IgD-negative memory B cell (primary cell): ENCODE results near the gene SLC6A18. TPM values are rescaled to one million over a fixed set of nuclear protein-coding genes. Genes with fewer than 3 reads are reported as not detected.

Source experiments
- H3K27ac Mint-ChIP-seq, 3 donors: one replicate each; pipeline ENCODE4 v1.8.0; 2020 to 2022; ENCODE audit warnings: mild to moderate bottlenecking in 3 of 3, mixed read lengths in 3 of 3, moderate library complexity in 1 of 3
- H3K27me3 Mint-ChIP-seq: one replicate; pipeline ENCODE4 v1.8.0; 2021; ENCODE audit warnings: mixed read lengths
- H3K36me3 Mint-ChIP-seq: one replicate; pipeline ENCODE4 v1.8.0; 2020; ENCODE audit warnings: mild to moderate bottlenecking, mixed read lengths
- H3K4me1 Mint-ChIP-seq, 3 donors: one replicate each; pipeline ENCODE4 v1.8.0; 2020 to 2022; ENCODE audit warnings: mixed read lengths in 3 of 3, mild to moderate bottlenecking in 1 of 3
- H3K4me3 Mint-ChIP-seq, 4 donors: one replicate each; pipeline ENCODE4 v1.8.0; 2020 to 2022; ENCODE audit warnings: mild to moderate bottlenecking in 4 of 4, mixed read lengths in 4 of 4, moderate library complexity in 3 of 4
- H3K9me3 Mint-ChIP-seq, 3 donors: one replicate each; pipeline ENCODE4 v1.8.0; 2020 to 2021; ENCODE audit warnings: mixed read lengths in 3 of 3, mild to moderate bottlenecking in 1 of 3
- polyA plus RNA-seq: library from polyadenylated mRNA; unstranded; fragments of 300-500 nt; fragmentation: Illumina TruSeq; gene quantifications from one replicate; pipeline ENCODE4 v1.2.3, GENCODE V29; 2021

SLC6A18 gene
- polyA plus RNA-seq, 1 donor from 2014 or later: not detected

DNA sequence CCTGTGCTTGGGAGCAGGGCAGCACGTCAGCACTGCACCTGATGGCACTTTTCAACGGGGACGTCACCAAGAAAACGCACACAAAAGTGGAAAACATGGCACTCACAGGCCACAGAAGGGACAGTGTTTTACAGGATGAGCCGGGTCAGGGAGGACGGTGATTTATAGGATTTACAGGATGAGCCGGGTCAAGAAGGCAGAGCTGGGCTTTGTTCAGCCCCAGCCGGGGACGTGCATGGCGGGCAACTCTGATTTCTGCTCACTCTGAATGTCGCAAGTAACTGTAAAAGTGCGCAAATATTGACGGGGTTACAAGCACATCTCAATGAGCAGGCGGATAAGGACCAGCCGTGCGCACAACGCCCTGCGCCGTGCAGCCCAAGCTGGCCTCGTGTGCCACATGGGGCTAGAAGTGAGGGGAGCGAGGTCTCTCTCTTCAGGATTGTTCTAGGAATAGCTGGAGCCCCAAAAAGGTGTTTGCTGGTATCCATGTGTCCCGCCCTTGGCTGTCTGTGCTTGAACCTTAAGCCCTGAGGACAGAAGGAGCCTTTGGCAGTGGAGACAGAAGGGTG, 16.4 kb downstream of the SLC6A18 start:
- H3K9me3 Mint-ChIP-seq: peaks cover 0 to 3% (median under 1%) of the 10 kb centered on the region in 3 donors
- H3K4me3 Mint-ChIP-seq: no peak overlapping the region
- H3K36me3 Mint-ChIP-seq: no peaks in the 10 kb centered on the region
- no peaks in the 10 kb centered on the region for H3K4me1 Mint-ChIP-seq
- H3K27me3 Mint-ChIP-seq: peaks cover 3% of the 10 kb centered on the region
- no peak overlapping the region for H3K27ac Mint-ChIP-seq

DNA sequence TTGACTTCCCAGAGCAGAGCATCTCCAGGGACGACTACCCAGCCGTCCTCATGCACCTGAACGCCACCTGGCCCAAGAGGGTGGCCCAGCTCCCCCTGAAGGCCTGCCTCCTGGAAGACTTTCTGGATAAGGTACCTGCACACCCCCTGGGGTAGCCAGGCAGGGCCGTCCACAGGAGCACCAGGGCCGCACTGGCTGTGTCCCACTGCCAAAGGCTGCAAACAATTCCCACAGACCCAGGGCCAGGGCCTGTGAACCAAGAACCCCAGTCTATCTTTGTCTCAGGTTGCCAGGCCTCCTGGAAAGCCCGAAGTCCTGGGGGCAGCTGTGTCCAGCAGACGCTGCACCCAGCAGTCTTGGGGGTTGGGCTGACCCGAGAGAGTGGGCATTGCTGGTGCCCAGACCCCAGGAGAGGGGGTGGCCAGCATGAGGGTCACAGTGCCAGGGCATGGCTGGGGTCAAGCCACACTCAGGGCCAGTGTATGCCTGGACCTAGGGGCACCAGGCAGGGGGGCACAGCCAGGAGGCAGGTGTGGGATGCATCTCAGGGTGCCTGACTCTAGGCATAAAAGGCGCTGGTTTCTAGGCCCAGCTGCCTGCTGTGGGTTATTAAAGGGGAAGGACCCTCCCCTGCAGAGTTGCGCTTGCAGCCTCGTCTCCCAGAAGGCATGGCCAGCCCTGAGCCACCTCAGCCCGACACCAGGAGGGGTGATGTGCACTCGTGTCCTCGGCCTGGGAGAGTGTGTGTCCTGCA, 17.7 kb downstream of the SLC6A18 start:
- H3K4me1 Mint-ChIP-seq: no peaks in the 10 kb centered on the region
- H3K4me3 Mint-ChIP-seq: no peak overlapping the region
- peaks cover 10% of the 10 kb centered on the region for H3K27me3 Mint-ChIP-seq

DNA sequence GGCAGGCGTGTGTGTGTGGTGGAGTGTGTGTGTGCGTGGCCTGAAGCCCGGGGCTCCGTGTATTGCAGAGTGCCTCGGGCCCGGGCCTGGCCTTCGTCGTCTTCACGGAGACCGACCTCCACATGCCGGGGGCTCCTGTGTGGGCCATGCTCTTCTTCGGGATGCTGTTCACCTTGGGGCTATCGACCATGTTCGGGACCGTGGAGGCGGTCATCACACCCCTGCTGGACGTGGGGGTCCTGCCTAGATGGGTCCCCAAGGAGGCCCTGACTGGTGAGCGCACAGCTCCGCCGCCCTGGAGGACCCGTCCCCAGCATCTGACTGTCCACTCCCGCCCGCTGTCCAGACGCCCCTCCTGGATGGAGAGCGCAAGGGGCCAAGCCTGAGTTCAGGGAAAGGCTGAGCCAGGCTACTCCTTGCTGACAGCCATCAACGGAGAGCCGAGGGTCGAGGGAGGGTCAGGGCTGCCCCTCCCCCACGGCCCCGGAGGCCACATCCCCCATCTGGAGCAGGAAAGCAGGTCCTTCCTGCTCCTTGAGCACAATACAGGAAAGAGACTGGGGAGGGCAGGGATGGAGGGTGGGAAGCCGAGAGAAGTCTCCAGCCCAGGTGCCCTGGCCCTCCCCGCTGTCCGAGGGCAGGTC, 18.4 kb downstream of the SLC6A18 start:
- Mint-ChIP-seq H3K36me3 (no peaks in the 10 kb centered on the region), H3K4me1 (no peaks in the 10 kb centered on the region), H3K4me3 (no peak overlapping the region), H3K9me3 (no peaks in the 10 kb centered on the region), H3K27ac (no peak overlapping the region), H3K27me3 (peaks cover 10% of the 10 kb centered on the region)

More for the DNA sequence above, 17.7 kb downstream of the SLC6A18 start:
- H3K9me3 Mint-ChIP-seq: no peaks in the 10 kb centered on the region
- H3K27ac Mint-ChIP-seq: no peak overlapping the region
- no peaks in the 10 kb centered on the region for H3K36me3 Mint-ChIP-seq

DNA sequence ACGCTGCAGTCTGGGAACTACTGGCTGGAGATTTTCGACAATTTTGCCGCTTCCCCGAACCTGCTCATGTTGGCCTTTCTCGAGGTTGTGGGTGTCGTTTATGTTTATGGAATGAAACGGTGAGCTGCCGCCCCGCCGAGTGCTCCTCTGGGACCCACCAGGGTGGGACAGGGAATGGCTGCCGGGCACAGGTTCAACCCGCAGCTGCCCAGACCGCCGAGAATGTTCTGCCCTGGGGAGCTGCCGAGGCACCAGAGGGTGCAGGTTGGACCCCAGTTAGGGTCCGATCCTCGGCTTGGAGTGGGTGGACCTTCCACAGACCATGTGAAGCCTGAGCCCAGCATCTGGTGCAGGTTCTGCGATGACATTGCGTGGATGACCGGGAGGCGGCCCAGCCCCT, 19.1 kb downstream of the SLC6A18 start:
- H3K36me3 Mint-ChIP-seq: no peaks in the 10 kb centered on the region
- H3K4me1 Mint-ChIP-seq: no peaks in the 10 kb centered on the region
- no peak overlapping the region for H3K27ac Mint-ChIP-seq
- no peaks in the 10 kb centered on the region for H3K9me3 Mint-ChIP-seq
- H3K4me3 Mint-ChIP-seq: no peak overlapping the region
- H3K27me3 Mint-ChIP-seq: peaks cover 12% of the 10 kb centered on the region

DNA sequence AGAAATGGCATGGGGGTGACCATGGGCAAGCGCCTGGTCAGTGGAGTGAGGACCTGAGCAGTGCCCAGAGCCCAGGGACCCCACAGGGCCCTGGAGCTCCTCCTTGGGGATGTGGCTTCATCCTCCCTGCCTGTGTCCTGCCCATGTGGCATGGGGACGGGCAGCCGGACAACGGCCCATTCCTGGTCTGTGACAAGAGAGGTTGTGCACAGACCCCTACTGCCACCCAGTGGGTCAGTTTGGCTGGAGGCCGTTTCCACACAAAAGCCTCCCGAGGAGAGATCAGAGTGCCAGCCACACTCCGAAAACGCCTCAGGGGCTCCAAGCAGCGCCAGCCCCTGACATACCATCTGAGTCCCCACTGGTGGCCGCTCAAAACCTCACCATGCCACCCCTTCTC, 19.8 kb downstream of the SLC6A18 start:
- Mint-ChIP-seq H3K27ac (no peak overlapping the region), H3K27me3 (peaks cover 12% of the 10 kb centered on the region), H3K9me3 (no peaks in the 10 kb centered on the region), H3K36me3 (no peaks in the 10 kb centered on the region), H3K4me1 (no peaks in the 10 kb centered on the region), H3K4me3 (no peak overlapping the region)

DNA sequence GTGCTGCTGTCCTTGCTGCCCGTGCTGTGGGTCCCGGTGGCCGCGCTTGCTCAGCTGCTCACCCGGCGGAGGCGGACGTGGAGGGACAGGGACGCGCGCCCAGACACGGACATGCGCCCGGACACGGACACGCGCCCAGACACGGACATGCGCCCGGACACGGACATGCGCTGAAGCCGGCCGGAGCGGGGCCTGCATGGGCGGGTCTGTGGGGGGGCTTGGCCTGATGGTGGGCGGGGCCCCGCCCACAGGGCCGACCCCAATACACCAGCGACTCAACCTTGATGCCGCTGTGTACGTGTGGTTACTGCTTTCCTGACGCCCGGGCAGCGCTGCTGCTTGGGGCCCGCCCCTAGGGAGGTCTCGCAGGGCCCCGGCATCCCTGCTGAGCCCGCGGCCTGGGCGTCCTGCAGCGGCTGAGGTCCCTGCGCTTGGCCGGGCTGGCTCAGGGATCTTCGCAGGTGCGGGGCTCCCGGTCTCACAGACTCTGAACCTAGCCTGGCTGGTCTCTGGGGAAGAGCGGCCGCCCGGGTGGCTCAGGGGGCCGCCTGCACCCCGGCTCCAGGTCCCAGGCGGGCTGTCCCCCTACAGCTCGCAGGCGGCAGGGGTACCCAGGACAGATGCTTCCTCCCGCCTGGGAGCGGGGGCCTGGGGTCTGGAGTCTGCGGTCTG, 20.9 kb downstream of the SLC6A18 start:
- Mint-ChIP-seq H3K9me3 (no peaks in the 10 kb centered on the region), H3K27me3 (peaks cover 12% of the 10 kb centered on the region), H3K36me3 (no peaks in the 10 kb centered on the region), H3K4me3 (no peak overlapping the region), H3K4me1 (no peaks in the 10 kb centered on the region), H3K27ac (no peak overlapping the region)

DNA sequence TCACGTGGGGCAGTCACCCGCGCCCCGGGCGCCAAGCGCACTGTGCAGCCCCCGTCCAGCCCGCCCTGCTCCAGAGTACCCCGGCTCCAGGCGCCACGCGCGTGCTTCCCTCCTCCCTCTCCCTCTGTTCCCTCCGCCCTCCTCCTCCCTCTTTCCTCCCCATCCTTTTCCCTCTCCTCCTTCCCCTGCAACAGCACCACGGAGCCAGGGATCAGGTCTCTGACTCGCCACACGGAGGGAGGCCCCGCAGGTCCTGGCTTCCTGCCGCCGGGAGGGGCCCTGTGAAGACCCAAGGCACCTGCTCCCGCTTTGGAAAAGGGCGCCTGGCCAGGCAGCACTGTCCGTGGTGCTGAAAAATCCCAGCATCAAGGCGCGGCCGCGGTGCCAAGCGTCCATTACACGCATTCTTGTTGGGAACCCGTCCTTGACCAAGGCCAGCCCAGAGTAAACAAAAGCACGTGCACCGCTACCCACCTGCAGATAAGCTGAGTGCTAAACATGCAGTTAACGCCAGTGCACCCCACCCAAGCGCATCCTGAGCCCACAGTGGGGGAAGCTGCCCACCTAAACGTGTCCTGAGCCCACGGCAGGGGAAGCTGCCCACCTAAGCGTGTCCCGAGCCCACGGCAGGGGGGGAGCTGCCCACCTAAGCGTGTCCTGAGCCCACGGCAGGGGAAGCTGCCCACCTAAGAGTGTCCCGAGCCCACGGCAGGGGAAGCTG, 21.7 kb downstream of the SLC6A18 start:
- Mint-ChIP-seq H3K9me3 (no peaks in the 10 kb centered on the region), H3K4me1 (no peaks in the 10 kb centered on the region), H3K36me3 (no peaks in the 10 kb centered on the region), H3K27ac (no peak overlapping the region), H3K4me3 (no peak overlapping the region), H3K27me3 (peaks cover 11% of the 10 kb centered on the region)

DNA sequence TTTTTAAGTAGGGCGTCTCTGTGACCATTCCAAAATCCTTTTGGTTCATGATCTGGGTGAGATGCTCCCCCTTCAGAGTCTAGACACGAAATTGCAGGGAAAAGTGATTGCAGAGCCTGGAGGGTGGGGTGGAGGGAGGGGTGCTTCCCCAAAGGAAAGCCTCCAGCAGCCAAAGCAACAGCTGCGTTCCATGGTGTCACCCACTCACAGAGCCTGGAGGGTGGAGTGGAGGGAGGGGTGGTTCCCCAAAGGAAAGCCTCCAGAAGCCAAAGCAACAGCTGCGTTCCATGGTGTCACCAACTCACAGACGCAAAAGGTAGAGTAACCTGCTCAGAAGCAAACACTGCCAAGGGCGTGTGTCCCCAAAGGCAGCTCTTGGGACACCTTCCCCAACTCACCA, 22.6 kb downstream of the SLC6A18 start:
- Mint-ChIP-seq H3K4me3 (no peak overlapping the region), H3K36me3 (no peaks in the 10 kb centered on the region), H3K4me1 (no peaks in the 10 kb centered on the region), H3K27me3 (peaks cover 11% of the 10 kb centered on the region), H3K9me3 (no peaks in the 10 kb centered on the region), H3K27ac (no peak overlapping the region)

DNA sequence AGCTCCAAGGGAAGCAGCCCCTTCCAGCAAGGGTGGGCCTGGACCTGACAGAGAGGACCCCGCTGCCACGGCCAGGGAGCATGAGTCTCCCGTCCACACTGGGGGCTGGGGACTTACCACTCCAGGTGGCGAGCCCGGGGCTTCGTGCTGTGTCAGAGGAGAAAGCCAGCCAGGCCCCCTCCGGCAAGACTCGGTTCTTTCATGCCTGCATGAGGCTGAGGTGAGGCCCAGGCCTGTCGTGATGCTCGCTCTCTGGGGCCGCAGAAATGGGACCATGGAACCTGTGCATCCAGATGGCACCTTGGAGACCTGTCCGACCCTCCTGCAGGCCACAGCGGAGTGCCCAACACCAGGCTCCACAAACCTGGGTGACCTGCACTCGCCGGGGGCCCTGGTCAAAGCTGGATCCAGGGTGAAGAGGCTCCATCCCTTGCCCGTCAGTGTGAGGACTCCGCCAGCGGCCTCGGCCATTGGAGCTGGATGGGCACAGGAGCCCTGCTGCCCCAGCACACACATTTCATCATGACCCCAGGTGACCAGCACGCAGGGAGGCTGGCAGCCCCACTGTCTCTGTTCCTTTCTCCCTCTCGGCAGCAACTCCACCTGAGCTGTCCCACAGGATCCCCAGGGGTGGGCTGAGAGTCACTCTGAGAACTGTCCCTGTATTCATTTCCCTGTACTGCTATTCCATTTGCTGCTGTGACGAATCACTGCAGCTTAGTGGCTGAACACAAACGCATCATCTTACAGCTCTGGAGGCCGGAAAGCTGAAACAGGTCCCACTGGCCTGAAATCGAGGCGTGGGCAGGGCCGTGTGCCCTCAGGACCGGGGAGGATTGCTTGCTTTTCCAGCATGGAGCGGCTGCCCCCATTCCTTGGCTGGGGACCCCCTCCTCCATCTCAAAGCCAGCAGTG, 24.4 kb downstream of the SLC6A18 start:
- H3K4me1 Mint-ChIP-seq: peaks cover 0 to 2% (median 0%) of the 10 kb centered on the region in 3 donors

DNA sequence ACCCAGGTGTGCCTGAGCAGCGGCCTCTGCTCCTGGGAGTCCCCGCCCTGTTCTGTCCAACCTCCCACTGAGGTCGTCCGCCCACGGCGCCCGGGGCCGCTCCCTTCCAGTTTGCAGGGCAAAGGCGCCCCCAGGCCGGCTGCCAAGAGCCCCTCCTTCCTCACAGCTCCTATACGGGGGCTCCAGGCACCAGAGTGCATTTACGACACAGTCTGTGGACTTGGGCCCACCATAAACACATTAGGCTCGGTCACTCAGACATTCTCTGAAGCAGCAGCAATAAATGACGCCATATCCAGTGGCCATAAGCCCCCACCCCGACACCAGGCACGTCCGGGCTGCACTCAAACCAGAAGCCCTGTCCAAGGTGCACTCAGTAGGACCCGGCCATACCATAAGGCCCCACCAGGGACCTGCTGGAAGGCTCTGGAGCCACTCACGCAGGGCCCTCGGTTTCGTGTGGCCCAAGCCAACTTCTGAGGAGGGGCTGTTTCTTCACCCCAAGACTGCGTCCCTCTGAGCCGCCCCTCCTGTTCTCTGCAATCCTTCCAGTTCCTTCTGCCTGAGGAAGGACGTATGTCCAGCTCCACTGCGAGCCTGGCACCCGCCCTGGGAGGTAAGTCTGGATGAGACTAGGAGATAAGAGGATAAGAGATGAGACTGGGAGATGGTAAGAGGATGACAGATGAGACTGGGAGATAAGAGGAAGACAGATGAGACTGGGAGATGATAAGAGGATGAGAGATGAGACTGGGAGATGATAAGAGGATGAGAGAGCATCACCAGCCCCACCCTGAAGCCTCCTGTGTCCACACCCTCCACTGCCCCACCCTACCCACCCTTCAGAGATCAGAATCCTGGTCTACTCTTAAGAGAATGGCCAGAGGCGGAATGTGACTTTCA, 26.7 kb downstream of the SLC6A18 start:
- H3K9me3 Mint-ChIP-seq: no peaks in the 10 kb centered on the region
- no peak overlapping the region for H3K27ac Mint-ChIP-seq
- H3K4me3 Mint-ChIP-seq: no peak overlapping the region
- no peaks in the 10 kb centered on the region for H3K36me3 Mint-ChIP-seq
- H3K4me1 Mint-ChIP-seq: peaks cover 0 to 10% (median 3%) of the 10 kb centered on the region in 3 donors
- peaks cover 9% of the 10 kb centered on the region for H3K27me3 Mint-ChIP-seq

More for the DNA sequence above, 24.4 kb downstream of the SLC6A18 start:
- Mint-ChIP-seq H3K9me3 (no peaks in the 10 kb centered on the region), H3K27me3 (peaks cover 12% of the 10 kb centered on the region), H3K36me3 (no peaks in the 10 kb centered on the region), H3K4me3 (no peak overlapping the region), H3K27ac (no peak overlapping the region)

DNA sequence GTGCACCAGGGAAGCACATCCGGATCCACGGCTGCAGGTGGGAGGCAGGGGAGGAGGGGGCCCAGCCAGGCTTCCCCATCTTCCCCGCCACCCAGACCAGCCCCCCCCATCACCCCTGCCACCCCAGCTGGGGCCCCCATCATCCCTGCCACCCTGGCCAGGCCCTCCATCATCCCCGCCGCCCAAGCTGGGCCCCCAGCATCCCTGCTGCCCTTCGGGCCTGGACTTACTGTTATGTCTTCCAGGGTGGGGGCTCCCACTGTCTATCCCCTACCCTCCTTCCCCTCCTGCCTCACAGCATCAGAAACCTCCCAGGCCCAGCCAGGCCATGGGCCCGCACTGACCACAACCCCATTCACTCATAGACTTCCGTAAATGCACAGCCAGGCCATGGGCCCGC, 27.5 kb downstream of the SLC6A18 start:
- no peaks in the 10 kb centered on the region for H3K36me3 Mint-ChIP-seq
- H3K9me3 Mint-ChIP-seq: no peaks in the 10 kb centered on the region
- H3K4me3 Mint-ChIP-seq: no peak overlapping the region
- H3K27me3 Mint-ChIP-seq: peaks cover 5% of the 10 kb centered on the region
- no peak overlapping the region for H3K27ac Mint-ChIP-seq
- H3K4me1 Mint-ChIP-seq: peaks cover 0 to 10% (median 3%) of the 10 kb centered on the region in 3 donors

DNA sequence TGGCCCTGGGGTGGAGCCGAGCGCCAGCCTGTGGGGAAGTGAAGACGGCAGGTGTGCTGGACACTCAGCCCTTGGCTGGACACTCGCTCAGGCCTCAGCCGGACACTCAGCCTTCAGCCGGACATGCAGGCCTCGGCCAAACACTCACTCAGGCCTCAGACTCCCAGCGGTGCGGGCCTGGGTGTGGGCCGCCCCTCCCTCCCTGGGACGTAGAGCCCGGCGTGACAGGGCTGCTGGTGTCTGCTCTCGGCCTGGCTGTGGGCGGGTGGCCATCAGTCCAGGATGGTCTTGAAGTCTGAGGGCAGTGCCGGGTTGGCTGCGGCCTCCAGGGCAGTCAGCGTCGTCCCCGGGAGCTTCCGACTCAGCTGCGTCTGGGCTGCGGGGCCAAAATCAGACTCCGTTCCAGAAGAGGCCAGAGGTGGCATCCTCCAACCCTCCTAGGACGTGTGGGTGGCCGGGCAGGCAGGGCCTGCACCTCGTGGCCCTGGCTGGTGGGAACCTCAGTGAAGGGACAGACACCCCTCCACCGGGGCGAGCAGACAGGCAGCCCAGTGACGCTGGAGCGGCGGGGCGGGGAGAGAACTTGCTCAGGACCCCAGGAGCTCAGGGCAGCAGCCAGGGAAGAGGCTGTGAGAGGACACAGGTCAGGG, 28.4 kb downstream of the SLC6A18 start:
- H3K27ac Mint-ChIP-seq: no peak overlapping the region
- H3K4me3 Mint-ChIP-seq: no peak overlapping the region
- peaks cover 4% of the 10 kb centered on the region for H3K27me3 Mint-ChIP-seq
- peaks cover 0 to 10% (median 3%) of the 10 kb centered on the region in 3 donors for H3K4me1 Mint-ChIP-seq
- no peaks in the 10 kb centered on the region for H3K36me3 Mint-ChIP-seq
- no peaks in the 10 kb centered on the region for H3K9me3 Mint-ChIP-seq

DNA sequence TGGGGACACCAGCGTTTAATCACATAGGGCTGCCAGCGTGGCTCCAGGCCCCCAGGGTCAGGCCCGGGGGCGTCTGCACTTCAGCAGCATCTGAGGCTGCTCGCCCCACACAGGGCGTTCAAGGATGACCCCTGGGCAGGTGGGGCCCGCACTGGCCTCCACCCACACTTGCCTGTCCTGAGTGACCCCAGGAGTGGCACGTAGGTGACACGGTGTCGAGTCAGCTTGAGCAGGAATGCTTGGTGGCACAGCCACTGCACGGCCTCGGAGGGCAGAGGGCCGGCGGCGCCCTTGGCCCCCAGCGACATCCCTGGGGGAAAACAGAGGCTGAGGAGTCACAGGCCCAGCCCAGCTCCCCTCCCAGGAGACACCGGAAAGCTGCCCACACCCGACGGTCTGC, 29.0 kb downstream of the SLC6A18 start:
- H3K9me3 Mint-ChIP-seq: no peaks in the 10 kb centered on the region
- peaks cover 2% of the 10 kb centered on the region for H3K27me3 Mint-ChIP-seq
- H3K36me3 Mint-ChIP-seq: no peaks in the 10 kb centered on the region
- H3K4me1 Mint-ChIP-seq: peaks cover 0 to 10% (median 3%) of the 10 kb centered on the region in 3 donors
- no peak overlapping the region for H3K27ac Mint-ChIP-seq
- H3K4me3 Mint-ChIP-seq: no peak overlapping the region
